SH-SY5Y (cell line): ENCODE measurements around the gene PKN2.

Experiments
- GATA2 ChIP-seq: IDR thresholded peaks from 2 replicates; pipeline ENCODE4 v1.6.1; 2011; ENCODE audit warnings: mild to moderate bottlenecking, low read depth, low read length
- GATA3 ChIP-seq: IDR thresholded peaks from 2 replicates; pipeline ENCODE4 v1.6.1; 2011; ENCODE audit warnings: low read depth, mild to moderate bottlenecking, low read length, moderate library complexity

DNA sequence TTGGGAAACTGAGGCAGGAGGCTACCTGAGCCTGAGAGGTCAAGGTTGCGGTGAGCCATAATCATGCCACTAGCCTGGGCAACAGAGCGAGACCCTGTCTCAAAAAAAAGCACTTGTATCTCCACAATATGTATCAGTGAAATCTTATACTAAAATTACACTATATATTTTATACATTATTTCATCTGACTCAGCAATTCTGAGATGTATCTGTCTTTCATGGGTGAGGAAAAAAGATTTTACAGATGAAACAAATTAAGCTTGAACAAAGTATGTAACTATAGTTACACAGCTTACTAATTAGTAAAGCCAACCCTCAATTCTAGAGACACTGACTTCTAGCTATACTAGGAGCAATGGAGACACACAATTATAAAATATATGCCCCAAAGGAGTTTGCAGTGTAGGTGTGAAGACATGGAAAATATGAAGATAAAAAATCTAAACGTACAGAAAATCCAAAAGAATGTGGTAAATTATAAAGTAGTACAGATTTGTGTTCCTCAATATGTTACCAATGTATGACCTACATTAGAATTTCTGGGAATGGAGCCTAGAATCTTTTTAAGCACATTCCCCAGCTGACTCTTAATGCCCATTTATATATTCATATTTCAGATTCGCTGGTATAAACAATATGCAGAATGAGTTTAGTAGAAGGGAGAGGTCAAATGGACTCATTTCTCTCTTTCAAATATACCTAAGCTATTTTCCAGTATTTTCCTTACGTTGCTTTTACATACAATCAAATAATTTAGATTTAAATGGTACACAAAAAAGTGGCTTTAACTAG lies 192.7 kb downstream of the PKN2 start:
- TF ChIP-seq GATA3 (no peak), GATA2 (no peak)
